Left renal pelvis (tissue), 4 donors: ENCODE data around the gene MYRFL. TPM values are rescaled to one million over a fixed set of nuclear protein-coding genes. Genes with fewer than 3 reads are reported as not detected.
A peak's percentile ranks its signal among the peaks of the same experiment; 100 is the strongest.

Experiments used
- DNase-seq, 4 donors: peaks; one replicate each; pipeline ENCODE4 v3.0.0-alpha.2; 2013; ENCODE audit warnings: low read depth in 4 of 4, low spot score in 3 of 4
- polyA plus RNA-seq, 4 donors: library from polyadenylated mRNA; unstranded; fragments of 120-200 nt; gene quantifications; one replicate each; pipeline ENCODE4 v1.2.1, GENCODE V29; 2013; ENCODE audit not compliant: insufficient read length in 4 of 4

Gene MYRFL
- polyA plus RNA-seq, 4 donors = 0.23 to 2.1 (median 1.2) TPM

DNA sequence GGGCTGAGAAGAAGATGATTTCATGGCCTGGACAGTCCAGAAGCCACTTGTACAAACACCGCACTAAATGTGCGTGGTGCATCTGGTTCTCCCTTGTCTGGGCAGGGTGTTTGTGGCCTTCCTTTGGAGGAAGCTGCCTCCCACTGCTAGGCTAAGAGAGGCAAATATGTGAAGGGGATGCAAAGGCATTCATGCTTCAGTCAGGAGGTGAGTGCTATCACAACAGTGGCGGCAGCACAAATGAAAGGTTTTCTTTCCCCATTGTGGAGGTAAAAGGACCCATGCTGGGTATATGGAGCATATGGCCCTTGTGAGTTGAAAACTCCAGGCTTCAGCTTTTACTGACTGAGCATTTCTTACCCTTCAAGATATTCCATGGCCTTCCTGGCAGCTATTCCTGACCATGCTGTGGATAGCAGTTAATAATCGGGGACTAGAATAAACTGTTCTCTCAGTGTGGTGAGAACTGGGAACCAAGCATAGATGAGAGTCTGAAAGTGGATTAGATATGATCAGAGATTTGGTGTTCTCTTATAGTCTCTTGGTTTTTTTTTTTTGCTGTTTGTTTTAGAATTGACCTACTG, 69.9 kb downstream of the MYRFL start:
- DNase-seq = no peak

DNA sequence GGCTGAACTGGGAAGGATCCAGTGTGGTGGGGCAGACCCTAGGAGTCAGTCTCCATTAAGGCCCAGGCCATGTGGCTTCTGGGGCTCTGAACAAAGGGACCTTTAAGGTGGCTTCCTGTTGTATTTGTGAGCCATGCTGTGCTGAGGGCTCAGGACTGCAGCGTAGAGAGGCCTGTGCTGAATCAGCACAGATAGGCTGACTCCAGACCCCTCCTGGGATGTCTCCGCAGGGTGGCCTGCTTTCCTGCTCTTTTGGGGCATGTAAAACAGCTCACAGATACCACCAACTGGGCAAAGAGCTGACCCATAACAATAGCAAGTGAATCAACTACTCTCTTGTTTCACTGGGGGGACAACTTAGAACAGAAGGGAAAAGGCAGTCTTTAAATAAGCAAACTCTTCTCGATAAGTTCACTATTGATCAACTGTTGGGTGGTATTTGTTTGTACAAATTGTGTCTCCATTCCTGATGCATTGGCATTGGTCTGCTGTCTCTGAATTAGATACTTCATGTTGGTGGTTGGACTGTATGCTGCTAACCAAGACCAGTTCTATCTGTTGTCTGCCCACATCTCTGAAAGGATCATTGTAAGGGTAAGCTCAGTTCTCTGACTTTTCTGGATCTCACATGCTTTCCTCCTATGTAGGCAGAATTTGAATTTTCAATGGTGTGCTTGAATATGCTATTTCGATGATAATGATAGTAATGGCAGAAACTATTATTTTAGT, 71.8 kb downstream of the MYRFL start:
- no peak for DNase-seq

DNA sequence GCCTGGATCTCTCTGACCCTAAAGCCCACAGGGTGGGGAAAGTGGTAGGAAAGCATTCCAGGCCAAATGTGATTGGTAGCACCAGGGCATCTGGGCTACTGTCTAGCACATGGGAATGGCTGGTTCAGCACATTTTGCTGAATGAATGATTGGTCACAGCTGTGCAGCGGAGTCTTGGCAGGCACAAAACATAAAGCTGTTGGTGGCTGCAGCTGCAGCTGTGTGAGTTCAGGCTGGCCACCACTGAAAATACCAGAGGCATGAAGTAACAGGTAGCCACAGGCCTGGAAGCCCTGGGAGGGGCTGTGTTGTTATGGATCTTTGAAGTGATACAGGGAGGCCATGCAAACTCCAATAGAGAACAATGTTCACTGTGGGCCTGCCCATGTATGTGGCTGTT, 72.7 kb downstream of the MYRFL start:
- peak in 3 of 4 donors; percentile 28 to 36 (median 33) for DNase-seq

DNA sequence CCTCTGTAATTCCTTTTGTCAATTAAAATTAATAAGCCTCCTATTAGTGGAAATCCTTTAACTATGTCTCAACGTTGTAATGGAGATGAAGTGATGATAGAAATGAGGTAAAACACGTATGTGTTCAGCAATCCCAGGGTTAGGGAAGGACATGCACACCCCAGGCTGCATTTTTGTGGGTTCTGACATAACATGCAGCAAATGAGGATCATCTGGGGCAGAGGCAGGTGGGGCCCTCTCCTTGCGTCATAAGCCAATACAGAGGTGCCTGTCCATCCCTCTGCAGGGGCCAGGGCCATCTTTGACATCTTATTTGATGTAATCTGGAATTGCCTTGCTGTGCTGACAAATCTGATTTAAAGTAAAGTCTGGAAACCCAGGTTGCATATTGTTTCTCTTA, 73.2 kb downstream of the MYRFL start:
- DNase-seq = no peak

DNA sequence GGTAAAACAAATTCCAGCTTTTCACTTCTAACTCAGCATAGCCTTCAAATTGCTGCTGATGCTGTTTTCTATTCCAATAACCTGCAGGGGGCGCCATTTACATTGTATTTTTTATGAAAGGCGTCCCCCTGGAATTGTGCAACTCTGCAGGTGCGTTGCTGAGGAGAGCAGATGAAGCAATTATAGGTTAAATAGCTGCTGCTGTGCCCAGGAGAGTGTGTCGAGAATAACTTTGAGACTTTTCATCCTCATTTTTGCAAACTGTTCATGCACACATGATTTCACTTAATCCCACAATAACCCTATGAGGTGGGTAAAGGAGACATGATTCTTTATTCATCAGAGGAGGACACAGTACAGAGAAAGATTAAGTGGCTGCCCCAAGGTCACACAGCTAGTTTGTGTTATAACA, 75.7 kb downstream of the MYRFL start:
- DNase-seq = peak in 3 of 4 donors; percentile 55 to 67 (median 63)

DNA sequence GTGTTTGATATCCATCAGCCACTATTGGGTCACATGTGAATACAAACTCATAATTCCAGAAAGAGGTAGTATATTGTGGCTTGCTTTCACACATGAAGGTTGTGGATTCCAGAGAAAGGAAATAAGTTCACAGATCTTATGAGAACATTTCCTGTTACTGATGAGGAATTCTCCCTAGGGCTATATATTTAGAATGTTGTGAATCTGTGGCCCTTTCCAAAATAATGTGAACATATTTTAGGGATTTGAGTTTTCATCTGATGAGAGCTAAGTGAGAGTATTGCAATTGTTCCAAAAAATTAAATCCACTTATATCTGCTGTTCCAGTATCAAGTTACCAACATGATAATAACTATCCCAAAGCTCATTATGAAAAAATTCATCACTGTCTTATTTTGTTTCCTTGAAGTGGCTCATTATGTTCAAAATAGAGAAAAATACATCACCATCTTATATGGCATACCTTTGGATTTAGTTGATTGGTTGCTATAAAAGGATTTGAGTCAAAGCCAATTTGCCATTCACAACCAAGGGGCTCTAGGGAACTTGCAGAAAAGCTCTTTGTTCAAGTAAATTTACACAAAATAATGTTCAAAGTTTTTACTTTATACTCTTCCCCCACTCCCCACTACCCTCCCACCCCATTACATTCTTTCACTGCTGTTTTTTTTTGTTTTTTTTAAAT, 76.3 kb downstream of the MYRFL start:
- no peak for DNase-seq

DNA sequence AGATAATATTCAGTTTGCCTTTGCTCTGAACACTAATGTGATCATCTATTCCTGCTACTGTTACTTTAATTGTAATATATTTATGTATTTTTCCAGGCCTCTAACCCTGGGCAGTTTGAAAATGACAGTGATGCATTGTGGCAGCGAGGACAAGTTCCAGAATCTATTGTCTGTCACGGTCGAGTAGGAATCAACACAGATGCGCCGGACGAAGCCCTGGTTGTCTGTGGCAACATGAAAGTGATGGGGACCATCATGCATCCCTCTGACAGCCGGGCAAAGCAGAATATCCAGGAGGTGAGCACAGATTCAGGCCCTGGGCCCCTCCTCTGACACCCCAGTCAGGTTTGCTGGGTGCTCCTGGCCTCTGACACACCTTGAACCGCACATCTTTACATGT, 78.5 kb downstream of the MYRFL start:
- no peak for DNase-seq

DNA sequence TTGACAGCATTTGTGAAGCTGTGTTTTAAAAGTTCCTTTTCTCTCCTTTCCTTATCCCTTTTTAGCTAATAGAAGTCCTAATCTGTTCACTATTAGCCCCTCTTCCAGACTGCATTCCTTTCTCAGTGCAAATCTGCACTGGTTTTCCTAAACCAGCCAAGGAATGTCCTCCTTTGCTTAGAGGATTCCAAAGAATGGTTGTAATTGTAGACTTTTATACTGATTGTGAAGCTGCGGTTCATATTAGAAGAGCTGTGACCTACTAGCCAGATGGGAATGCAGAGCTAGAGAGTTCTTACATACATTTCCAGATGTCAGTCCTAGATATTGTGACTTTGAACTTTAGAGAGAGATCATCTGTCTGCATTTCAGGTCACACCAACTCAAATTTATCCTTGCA, 79.8 kb downstream of the MYRFL start:
- no peak for DNase-seq

DNA sequence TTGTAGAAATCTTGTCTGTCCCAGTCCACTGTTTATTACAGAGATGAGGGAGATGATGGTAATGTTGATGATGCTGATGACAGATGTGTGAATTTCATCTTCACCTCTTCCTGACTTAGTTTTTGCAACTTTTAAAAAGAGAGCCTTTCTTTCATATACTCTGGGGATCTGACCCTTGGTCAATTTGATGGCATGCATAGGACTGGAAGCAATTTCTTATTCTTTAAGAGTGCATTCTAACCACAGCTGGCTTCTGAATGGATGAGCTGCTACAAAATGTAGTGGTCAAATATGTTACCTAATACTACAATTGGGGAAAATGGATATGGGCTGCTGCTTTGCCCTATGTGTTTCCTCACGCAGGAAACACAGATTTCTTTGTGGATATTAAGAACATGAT, 80.8 kb downstream of the MYRFL start:
- DNase-seq = no peak

DNA sequence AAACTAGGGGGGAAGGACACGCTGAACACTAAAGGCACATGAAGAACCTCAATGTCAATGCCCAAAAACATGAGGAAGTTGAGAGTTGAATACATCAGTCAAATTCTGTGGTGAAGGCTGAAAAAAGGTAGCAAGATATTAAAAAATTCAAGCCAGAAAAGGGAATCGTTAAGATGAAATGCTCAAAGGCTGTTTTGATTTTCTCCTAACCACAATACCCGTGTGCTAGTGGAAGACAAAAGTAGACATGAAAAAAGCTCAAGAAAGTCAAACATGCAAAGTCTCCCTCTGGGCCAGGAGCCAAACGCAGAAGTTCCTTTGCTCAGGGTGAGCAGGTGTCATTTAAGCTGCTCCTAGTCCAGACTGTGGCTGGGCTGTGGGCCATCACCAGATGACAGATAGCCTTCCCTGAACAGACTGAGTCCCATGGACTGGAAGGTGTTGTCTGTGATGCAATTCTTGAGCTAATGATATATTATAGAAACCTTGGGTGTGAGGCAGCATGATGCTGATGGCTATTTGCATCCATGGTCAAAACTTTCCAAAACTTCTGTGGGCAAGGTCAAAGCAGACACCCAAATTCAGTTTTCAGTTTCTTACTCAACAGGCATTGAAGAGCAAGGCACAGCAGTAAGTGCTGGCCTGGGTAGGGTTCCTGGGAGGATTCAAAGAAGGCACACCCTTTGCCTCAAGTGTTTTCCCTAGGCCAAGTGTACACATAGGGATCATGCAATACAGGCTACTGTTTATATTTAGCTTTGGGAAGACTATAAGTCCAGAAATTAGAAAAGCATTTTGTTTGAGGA, 81.6 kb downstream of the MYRFL start:
- DNase-seq = no peak

DNA sequence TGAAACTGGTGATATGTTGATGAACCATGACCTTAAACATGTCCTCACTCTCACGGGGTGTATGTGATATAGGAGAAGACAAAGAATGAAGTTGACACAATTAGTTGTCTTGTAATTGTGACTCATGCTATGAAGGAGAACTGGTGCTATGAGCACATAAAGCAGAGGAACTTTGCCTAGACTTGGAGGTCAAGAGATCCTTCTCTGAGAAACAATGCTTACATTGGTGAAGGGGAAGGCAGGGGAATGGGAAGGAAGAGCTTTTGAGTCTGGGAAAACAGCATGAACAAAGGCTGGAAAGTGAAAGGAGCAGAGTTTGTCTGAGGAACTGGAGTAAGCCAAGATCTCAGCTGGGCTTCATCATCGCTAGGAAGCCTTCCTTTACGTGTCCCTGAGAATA, 83.2 kb downstream of the MYRFL start:
- DNase-seq = no peak

DNA sequence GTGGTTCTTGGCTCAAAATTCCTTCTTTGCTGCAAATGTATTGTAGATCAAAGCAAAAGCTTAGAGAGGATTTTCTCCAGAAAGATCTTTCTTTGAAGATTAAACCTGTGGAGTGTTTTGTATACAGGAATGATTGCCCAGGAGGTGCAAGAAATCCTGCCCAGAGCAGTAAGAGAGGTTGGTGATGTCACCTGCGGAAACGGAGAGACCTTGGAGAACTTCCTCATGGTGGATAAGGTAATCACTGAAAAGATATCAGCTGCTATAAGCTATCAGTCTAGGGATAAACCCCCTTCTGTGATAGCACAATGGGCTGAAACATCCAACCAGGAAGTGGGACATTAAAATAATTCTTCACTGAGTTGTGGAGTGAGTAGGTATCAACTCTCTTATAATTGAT, 85.7 kb downstream of the MYRFL start:
- no peak for DNase-seq

DNA sequence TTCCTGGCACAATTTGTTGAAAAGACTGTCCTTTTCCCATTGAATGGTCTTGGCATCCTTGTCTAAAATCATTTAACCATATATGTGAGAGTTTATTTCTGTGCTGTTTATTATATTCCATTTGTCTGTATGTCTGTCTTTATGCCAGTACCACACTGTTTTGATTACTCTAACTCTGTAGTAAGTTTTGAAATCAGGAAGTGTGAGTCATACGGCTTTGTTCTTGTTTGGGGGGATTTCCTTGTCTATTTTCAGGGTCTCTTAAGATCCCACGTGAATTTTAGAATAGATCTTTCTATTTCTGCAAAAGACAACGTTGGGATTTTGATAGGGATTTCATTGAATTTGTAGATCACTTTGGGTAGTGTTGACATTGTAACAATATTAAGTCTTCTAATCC, 88.5 kb downstream of the MYRFL start:
- DNase-seq = no peak

DNA sequence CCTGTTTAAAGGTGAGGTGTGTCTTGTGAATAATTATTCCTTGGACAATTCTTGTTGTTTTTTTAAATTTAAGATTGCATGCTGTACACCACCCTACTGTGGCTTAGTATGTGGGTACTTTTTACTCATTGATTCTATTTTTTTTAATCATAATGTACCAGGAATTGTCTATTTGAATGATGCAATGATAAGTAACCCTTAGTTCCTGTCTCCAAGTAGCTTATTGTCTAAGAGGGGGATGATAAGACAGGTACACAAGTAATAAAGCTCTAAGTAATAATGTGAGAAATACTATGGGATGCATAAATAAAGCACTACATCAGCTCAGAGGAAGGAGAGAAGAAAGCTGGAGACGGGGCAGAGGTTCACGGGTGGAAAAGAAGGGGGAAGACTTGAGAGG, 90.9 kb downstream of the MYRFL start:
- no peak for DNase-seq

DNA sequence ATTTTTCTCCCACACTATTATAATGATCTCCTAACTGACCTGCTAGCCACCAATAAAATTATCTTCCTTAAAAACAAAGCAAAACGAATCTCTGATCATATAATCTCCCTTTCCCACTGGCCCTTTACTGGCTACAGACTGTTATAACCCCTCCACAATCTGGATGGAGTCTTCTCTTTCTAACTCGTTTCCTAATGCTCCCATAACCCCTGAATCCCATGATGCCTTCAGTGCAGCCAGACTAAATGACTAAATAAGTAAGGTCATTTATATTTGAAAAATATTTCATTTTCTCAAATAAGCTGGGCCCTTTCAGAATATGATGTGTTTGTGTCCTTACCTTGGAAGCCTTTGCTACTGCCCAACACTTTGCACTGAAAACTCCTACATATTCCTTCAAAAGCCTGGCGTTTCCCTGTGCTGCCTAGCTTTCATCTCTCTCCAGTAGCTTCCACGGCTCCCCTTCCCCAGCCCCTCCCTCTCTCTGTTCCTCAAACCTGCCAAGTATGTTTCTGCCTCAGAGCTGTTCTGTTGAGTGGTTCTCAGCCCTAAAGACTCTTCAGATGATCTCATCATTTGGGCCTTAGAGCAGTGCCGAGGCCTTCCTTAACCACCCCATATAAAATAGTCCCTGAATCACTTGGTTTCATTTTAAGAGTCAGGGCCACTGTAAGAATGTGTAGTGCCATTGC, 91.7 kb downstream of the MYRFL start:
- no peak for DNase-seq

DNA sequence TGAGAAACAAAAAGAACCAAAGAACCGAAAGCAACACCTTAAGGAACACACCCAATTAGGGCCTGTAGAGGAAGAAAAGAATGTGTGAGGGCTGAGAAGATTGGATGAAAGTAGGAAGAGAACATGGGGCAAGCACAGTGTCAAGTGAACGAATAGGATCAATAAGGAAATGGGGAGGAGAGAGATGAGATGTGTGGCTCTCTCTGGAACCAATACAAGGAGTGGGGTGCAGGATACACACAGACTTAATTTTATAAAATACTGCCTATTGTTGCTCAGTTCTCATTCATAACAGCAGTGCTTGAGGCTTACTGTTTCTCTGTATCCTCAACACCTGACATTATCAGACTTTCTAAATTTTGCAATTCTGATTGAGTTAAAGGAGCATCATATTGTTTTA, 93.3 kb downstream of the MYRFL start:
- DNase-seq = no peak

DNA sequence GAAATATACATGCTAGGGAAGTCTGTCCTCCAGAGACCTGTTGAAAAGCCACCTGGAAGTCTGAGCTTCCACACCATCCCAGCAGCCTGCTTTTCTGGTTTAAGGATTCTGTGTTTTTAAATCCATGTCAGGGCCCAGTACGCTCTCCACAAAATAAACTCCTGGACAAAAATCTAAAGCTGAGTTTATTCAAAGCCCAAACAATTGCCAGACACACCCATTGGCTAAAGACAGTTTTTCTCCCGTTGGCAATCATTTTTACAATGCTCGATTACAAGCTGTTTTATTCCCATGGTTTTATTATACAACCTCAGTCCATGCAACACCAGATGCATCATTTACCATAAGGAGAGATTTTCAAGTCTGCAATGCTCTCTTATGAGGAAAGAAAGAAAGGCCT, 94.5 kb downstream of the MYRFL start:
- DNase-seq = no peak

DNA sequence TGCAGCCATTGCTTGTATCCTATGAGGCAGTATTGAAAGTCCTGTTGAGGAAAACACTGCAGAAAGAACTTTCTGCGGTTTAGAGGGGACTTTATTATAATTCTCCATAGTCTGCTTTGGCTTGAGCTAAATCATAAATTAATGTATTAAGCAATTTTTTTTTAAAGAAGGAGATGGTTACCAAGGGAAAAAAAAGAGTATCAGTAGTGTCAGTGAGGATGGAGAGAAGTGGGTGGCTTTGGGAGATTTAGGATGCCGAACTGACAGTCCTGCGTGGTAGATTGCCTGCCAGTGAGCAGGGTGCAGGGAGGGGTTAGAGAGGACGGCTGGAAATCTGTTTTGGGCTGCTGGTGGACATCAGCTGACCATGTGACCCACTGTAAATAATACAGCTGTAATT, 96.8 kb downstream of the MYRFL start:
- DNase-seq = no peak

DNA sequence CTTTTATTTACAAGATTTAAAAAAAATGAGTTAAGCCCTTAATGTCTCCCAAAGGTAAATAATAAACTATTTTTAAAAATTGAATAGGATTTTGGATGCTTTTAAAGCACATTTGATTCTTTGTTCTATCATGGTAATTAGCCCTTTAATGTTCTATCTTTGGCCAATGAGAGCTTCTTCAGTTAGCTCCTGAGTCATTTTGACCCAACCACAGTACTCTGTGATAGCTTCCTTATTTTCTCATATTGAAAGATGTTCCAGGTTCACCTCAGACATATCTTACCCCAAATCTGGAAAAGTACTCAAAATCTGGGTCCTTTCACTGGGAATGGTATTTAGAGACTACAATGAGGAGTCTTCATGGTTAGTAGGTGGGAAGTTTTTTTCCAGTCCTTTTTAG, 98.0 kb downstream of the MYRFL start:
- DNase-seq = no peak

DNA sequence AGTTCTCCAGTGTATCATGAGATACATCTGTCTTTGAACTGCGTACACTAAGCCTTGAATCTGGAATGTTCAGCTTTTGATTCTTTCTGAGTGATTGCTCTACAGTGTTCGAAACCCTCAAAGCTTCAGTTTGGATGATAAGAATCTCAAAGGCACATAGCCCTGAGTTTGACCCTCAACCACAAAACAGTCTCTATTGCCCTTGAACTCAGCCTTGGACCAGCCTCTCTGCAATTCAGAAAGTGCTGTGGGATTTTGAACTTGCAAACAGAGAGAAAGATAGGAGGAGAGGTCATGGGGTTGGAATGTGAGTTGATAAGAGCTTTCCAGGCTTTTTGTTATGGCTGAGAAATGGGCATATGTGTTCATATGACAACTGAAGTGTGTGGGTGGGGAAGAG, 100.3 kb downstream of the MYRFL start:
- no peak for DNase-seq

DNA sequence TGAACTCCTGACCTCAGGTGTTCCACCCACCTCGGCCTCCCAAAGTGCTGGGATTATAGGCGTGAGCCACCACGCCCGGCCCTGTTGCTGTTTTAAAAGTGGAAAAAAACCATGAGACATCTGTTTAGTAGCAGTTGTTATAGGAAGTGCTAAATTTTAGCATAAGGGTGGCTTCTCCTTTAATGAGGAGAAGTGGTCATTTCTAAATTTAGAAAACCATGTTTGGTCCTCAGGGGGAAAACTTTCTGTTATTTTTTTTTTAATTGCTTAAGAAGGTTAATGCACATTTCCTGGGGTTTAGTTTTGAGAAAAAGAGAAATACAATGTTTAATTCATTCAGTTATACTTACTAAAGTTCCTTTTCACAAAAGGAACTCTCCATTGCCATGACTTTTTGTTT, 102.1 kb downstream of the MYRFL start:
- DNase-seq = no peak
